ENCODE results near the gene AKAP4. TPM values are rescaled to one million over a fixed set of nuclear protein-coding genes. Genes with fewer than 3 reads are reported as not detected.

Gene AKAP4
- not detected in 5 replicates for total RNA-seq (2022; extraction: Qiagen RNA extraction; ENCODE audit: low read depth)

GRCh38 chrX:50200907-50201306, at the start of gene AKAP4:
Gene AKAP4 (minus strand): TSS chrX:50201007. CDS start chrX:50200889, 118 bp downstream.

DNA sequence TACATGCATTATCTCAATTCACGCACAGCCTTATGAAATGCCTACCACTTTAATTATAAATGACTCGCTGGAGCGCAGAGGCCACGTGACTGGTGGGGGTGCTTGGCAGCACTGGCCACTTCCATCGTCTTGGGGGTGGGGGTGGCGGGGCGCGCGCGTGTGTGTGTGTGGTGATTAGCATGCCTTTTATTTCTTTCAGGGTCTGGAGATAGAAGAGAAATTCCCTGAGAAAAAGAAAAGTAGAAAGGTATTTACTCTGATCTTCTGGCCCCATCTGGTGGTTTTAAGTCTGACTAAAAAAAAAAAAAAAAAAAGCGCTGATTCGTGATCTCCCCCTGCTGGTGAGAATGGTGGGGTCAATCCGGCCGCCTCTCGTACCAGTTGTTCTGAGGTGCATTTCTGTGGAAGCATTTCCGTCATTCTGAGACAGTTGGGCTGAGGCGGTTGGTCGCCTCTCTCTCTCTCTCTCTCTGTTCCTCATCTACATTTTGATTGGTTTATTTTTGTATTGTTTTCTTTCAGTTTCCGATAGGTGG, 3.6 kb upstream of the AKAP4 start, which contains the start of gene CCNB3:
CCNB3 (plus strand) TSS at position 402 of the 536 bp plus-strand sequence. CDS start 80,399 bp downstream, outside the sequence.

Other genes with a start within 250 kb of the AKAP4 start
- 0.28 to 0.66 TPM (median 0.38 TPM) in 5 replicates for gene CCNB3, start 3.8 kb upstream of the AKAP4 start, total RNA-seq (2022; extraction: Qiagen RNA extraction; ENCODE audit: low read depth)

Measured in A549 treated with CpdA at 1 μM for 4 hours (cell line).